Measurements from ENCODE around the gene URB1.

- TF ChIP-seq EZH2 (IDR thresholded peaks at IDR 0.05) (no peak), POLR2AphosphoS5 (IDR thresholded peaks at IDR 0.05; ENCODE audit: borderline replicate concordance, low read depth, low read length) (no peak)
These were observed 6.5 kb downstream of the URB1 start for GRCh38 chr21:32386195-32386870.

All from SK-N-MC (cell line).